ENCODE data around the gene SRD5A1.

Gene SRD5A1

GRCh38 chr5:6718161-6718681 is 85.0 kb downstream of the SRD5A1 start:
- no peaks in the 10 kb centered on the region for H3K9me3 ChIP-seq (ENCODE audit: control insufficient read depth, low read length)
- no peak overlapping the region for H3K4me3 ChIP-seq (ENCODE audit: low read length)
- H3K36me3 ChIP-seq (ENCODE audit: control insufficient read depth, insufficient read depth, low read length): no peaks in the 10 kb centered on the region
- no peak overlapping the region for H3K9ac ChIP-seq (ENCODE audit: low read length)
- peaks cover 45% of the 10 kb centered on the region for H3K4me1 ChIP-seq (ENCODE audit: control insufficient read depth, insufficient read depth, low read length)
- H3K27me3 ChIP-seq (ENCODE audit: control insufficient read depth, insufficient read depth, low read length): no peaks in the 10 kb centered on the region

- H3K9ac ChIP-seq (ENCODE audit: low read length): no peak overlapping the region
- no peaks in the 10 kb centered on the region for H3K9me3 ChIP-seq (ENCODE audit: control insufficient read depth, low read length)
- H3K4me1 ChIP-seq (ENCODE audit: control insufficient read depth, insufficient read depth, low read length): peaks cover 48% of the 10 kb centered on the region
- no peaks in the 10 kb centered on the region for H3K36me3 ChIP-seq (ENCODE audit: control insufficient read depth, insufficient read depth, low read length)
- no peak overlapping the region for H3K4me3 ChIP-seq (ENCODE audit: low read length)
- H3K27me3 ChIP-seq (ENCODE audit: control insufficient read depth, insufficient read depth, low read length): no peaks in the 10 kb centered on the region
These were observed 85.5 kb downstream of the SRD5A1 start for GRCh38 chr5:6718718-6719117.

- no peaks in the 10 kb centered on the region for H3K9me3 ChIP-seq (ENCODE audit: control insufficient read depth, low read length)
- no peak overlapping the region for H3K9ac ChIP-seq (ENCODE audit: low read length)
- H3K36me3 ChIP-seq (ENCODE audit: control insufficient read depth, insufficient read depth, low read length): no peaks in the 10 kb centered on the region
- H3K4me1 ChIP-seq (ENCODE audit: control insufficient read depth, insufficient read depth, low read length): peaks cover 48% of the 10 kb centered on the region
- no peaks in the 10 kb centered on the region for H3K27me3 ChIP-seq (ENCODE audit: control insufficient read depth, insufficient read depth, low read length)
- no peak overlapping the region for H3K4me3 ChIP-seq (ENCODE audit: low read length)
These were observed 86.2 kb downstream of the SRD5A1 start for GRCh38 chr5:6719417-6719816.

GRCh38 chr5:6719896-6720560 is 86.8 kb downstream of the SRD5A1 start:
- Histone ChIP-seq H3K9me3 (ENCODE audit: control insufficient read depth, low read length) (no peaks in the 10 kb centered on the region), H3K36me3 (ENCODE audit: control insufficient read depth, insufficient read depth, low read length) (no peaks in the 10 kb centered on the region), H3K9ac (ENCODE audit: low read length) (no peak overlapping the region), H3K4me1 (ENCODE audit: control insufficient read depth, insufficient read depth, low read length) (peaks cover 45% of the 10 kb centered on the region), H3K4me3 (ENCODE audit: low read length) (no peak overlapping the region), H3K27me3 (ENCODE audit: control insufficient read depth, insufficient read depth, low read length) (no peaks in the 10 kb centered on the region)

GRCh38 chr5:6720561-6720921 is 87.3 kb downstream of the SRD5A1 start:
- Histone ChIP-seq H3K27me3 (ENCODE audit: control insufficient read depth, insufficient read depth, low read length) (no peaks in the 10 kb centered on the region), H3K4me1 (ENCODE audit: control insufficient read depth, insufficient read depth, low read length) (peaks cover 40% of the 10 kb centered on the region), H3K9me3 (ENCODE audit: control insufficient read depth, low read length) (no peaks in the 10 kb centered on the region), H3K36me3 (ENCODE audit: control insufficient read depth, insufficient read depth, low read length) (no peaks in the 10 kb centered on the region), H3K9ac (ENCODE audit: low read length) (no peak overlapping the region), H3K4me3 (ENCODE audit: low read length) (no peak overlapping the region)

GRCh38 chr5:6721442-6721841 is 88.2 kb downstream of the SRD5A1 start:
- no peak overlapping the region for H3K9ac ChIP-seq (ENCODE audit: low read length)
- H3K36me3 ChIP-seq (ENCODE audit: control insufficient read depth, insufficient read depth, low read length): no peaks in the 10 kb centered on the region
- H3K27me3 ChIP-seq (ENCODE audit: control insufficient read depth, insufficient read depth, low read length): no peaks in the 10 kb centered on the region
- H3K4me3 ChIP-seq (ENCODE audit: low read length): no peak overlapping the region
- no peaks in the 10 kb centered on the region for H3K9me3 ChIP-seq (ENCODE audit: control insufficient read depth, low read length)
- H3K4me1 ChIP-seq (ENCODE audit: control insufficient read depth, insufficient read depth, low read length): peaks cover 31% of the 10 kb centered on the region

GRCh38 chr5:6722015-6722414 is 88.8 kb downstream of the SRD5A1 start:
- H3K4me1 ChIP-seq (ENCODE audit: control insufficient read depth, insufficient read depth, low read length): peaks cover 26% of the 10 kb centered on the region
- H3K27me3 ChIP-seq (ENCODE audit: control insufficient read depth, insufficient read depth, low read length): no peaks in the 10 kb centered on the region
- H3K9ac ChIP-seq (ENCODE audit: low read length): no peak overlapping the region
- no peaks in the 10 kb centered on the region for H3K36me3 ChIP-seq (ENCODE audit: control insufficient read depth, insufficient read depth, low read length)
- H3K9me3 ChIP-seq (ENCODE audit: control insufficient read depth, low read length): no peaks in the 10 kb centered on the region
- no peak overlapping the region for H3K4me3 ChIP-seq (ENCODE audit: low read length)

- H3K9ac ChIP-seq (ENCODE audit: low read length): no peak overlapping the region
- no peak overlapping the region for H3K4me3 ChIP-seq (ENCODE audit: low read length)
- peaks cover 15% of the 10 kb centered on the region for H3K4me1 ChIP-seq (ENCODE audit: control insufficient read depth, insufficient read depth, low read length)
- H3K36me3 ChIP-seq (ENCODE audit: control insufficient read depth, insufficient read depth, low read length): no peaks in the 10 kb centered on the region
- H3K9me3 ChIP-seq (ENCODE audit: control insufficient read depth, low read length): no peaks in the 10 kb centered on the region
- no peaks in the 10 kb centered on the region for H3K27me3 ChIP-seq (ENCODE audit: control insufficient read depth, insufficient read depth, low read length)
These were observed 90.0 kb downstream of the SRD5A1 start for GRCh38 chr5:6723122-6723815.

GRCh38 chr5:6723816-6724300 is 90.6 kb downstream of the SRD5A1 start:
- no peaks in the 10 kb centered on the region for H3K9me3 ChIP-seq (ENCODE audit: control insufficient read depth, low read length)
- H3K27me3 ChIP-seq (ENCODE audit: control insufficient read depth, insufficient read depth, low read length): no peaks in the 10 kb centered on the region
- no peak overlapping the region for H3K9ac ChIP-seq (ENCODE audit: low read length)
- no peak overlapping the region for H3K4me3 ChIP-seq (ENCODE audit: low read length)
- peaks cover 15% of the 10 kb centered on the region for H3K4me1 ChIP-seq (ENCODE audit: control insufficient read depth, insufficient read depth, low read length)
- H3K36me3 ChIP-seq (ENCODE audit: control insufficient read depth, insufficient read depth, low read length): no peaks in the 10 kb centered on the region

Measured in mucosa of stomach (tissue), 1 donor.